ENCODE measurements around the gene SLC17A2.

SLC17A2 gene

GRCh38 chr6:25916789-25917490 is 13.6 kb downstream of the SLC17A2 start:
- DNase-seq = no peak

- no peak for DNase-seq
These were observed 14.2 kb downstream of the SLC17A2 start for GRCh38 chr6:25916330-25916729.

GRCh38 chr6:25913741-25914140 is 16.8 kb downstream of the SLC17A2 start:
- no peak for DNase-seq

- DNase-seq = no peak
These were observed 19.1 kb downstream of the SLC17A2 start for GRCh38 chr6:25911351-25911750.

- DNase-seq = no peak
These were observed 22.9 kb downstream of the SLC17A2 start for GRCh38 chr6:25907475-25908014.

GRCh38 chr6:25903467-25904099 is 26.9 kb downstream of the SLC17A2 start:
- DNase-seq = no peak

GRCh38 chr6:25902071-25902470 is 28.4 kb downstream of the SLC17A2 start:
- DNase-seq = no peak

- no peak for DNase-seq
These were observed 29.6 kb downstream of the SLC17A2 start for GRCh38 chr6:25900843-25901242.

- no peak for DNase-seq
These were observed 30.7 kb downstream of the SLC17A2 start for GRCh38 chr6:25899580-25900408.

- no peak for DNase-seq
These were observed 31.4 kb downstream of the SLC17A2 start for GRCh38 chr6:25899123-25899522.

- DNase-seq = no peak
These were observed 32.1 kb downstream of the SLC17A2 start for GRCh38 chr6:25898289-25898977.

GRCh38 chr6:25896252-25896651 is 34.2 kb downstream of the SLC17A2 start:
- DNase-seq = no peak

- no peak for DNase-seq
These were observed 34.7 kb downstream of the SLC17A2 start for GRCh38 chr6:25895771-25896170.

- DNase-seq = no peak
These were observed 36.7 kb downstream of the SLC17A2 start for GRCh38 chr6:25893778-25894177.

GRCh38 chr6:25892877-25893276 is 37.6 kb downstream of the SLC17A2 start:
- no peak for DNase-seq

- DNase-seq = peak; percentile 32
These were observed 40.3 kb downstream of the SLC17A2 start for GRCh38 chr6:25889877-25890853.

- DNase-seq = no peak
These were observed 41.9 kb downstream of the SLC17A2 start for GRCh38 chr6:25888626-25889025.

GRCh38 chr6:25886066-25886465 is 44.4 kb downstream of the SLC17A2 start:
- no peak for DNase-seq

- DNase-seq = no peak
These were observed 46.5 kb downstream of the SLC17A2 start for GRCh38 chr6:25883991-25884390.

- no peak for DNase-seq
These were observed 47.0 kb downstream of the SLC17A2 start for GRCh38 chr6:25883536-25883935.

- no peak for DNase-seq
These were observed 48.4 kb downstream of the SLC17A2 start for GRCh38 chr6:25882051-25882496.

- DNase-seq = no peak
These were observed 49.9 kb downstream of the SLC17A2 start for GRCh38 chr6:25880601-25881000.

All from femur (tissue), 1 donor.